Nephron progenitor cell (in vitro differentiated cells): ENCODE measurements around the gene ZNF775.

ENCODE experiments used
- DNase-seq: peaks from one replicate; pipeline ENCODE4 v3.0.0; 2021
- H3K27ac Mint-ChIP-seq: 2 replicates; pipeline ENCODE4 v1.8.0; 2021; ENCODE audit warnings: mild to moderate bottlenecking, moderate library complexity, mixed read lengths
- H3K27me3 Mint-ChIP-seq: 2 replicates; pipeline ENCODE4 v1.8.0; 2021; ENCODE audit warnings: mild to moderate bottlenecking, low read depth, mixed read lengths; ENCODE audit not compliant: poor library complexity
- H3K36me3 Mint-ChIP-seq: 2 replicates; pipeline ENCODE4 v1.8.0; 2021; ENCODE audit warnings: low read depth, mixed read lengths
- H3K4me1 Mint-ChIP-seq: 2 replicates; pipeline ENCODE4 v1.8.0; 2021; ENCODE audit warnings: mixed read lengths
- H3K4me3 Mint-ChIP-seq: 2 replicates; pipeline ENCODE4 v1.8.0; 2021; ENCODE audit warnings: mild to moderate bottlenecking, moderate library complexity, mixed read lengths
- H3K9me3 Mint-ChIP-seq: 2 replicates; pipeline ENCODE4 v1.8.0; 2021; ENCODE audit warnings: mild to moderate bottlenecking, moderate library complexity, mixed read lengths
- TF ChIP-seq, protein P1 (sequence below): fragments of 200-600 bp; sonication (generic); IDR thresholded peaks from 2 replicates; pipeline ENCODE4 v1.5.0; 2021; ENCODE audit warnings: antibody characterized with exemption

The ZNF775 gene

DNA sequence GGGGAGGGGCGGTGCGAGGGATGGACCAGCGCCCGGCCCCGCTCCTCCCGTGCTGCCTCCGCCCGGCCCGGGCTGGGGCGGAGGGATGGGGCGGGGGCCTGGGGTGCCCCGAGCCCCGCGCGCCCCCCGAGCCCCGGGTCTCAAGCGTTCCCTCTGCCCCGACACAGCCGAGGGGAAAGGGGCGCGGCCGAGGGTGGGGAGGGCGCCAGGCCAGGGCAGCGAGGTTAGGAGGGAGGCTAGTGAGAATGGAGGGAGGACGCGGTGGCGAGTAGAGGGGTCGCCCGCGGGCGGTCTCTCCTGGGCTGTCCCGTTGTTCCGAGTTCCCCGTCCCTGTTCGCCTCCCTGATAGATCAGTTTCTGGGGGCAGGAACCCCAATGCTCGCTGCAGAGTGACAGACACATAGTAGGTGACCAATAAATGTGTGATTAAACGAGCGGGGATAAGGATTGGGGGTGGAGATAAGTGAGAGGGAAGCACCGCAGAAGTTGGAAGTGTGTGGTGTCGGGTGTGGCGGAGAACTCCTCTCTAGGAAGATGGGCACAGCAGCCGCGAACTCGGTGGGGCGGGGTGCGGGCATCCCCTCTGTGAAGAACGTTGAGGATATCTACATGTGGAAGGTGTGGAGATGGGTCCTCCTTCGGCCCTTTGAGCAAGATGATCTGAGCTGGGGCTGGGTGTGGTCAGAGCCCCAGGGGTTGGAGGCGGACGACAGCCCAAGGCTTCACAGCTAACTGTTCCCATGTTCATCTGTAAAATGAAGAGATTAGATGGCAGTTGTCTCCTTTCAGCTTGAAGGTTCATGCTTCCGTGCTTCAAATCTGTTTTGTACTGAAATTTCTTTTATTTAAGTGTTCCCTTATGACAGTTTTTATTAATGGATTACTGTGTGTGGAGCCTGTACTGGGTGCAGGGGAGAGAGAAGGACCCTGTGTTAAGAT, 580 bp downstream of the ZNF775 start:
- TF ChIP-seq, protein P1, sequence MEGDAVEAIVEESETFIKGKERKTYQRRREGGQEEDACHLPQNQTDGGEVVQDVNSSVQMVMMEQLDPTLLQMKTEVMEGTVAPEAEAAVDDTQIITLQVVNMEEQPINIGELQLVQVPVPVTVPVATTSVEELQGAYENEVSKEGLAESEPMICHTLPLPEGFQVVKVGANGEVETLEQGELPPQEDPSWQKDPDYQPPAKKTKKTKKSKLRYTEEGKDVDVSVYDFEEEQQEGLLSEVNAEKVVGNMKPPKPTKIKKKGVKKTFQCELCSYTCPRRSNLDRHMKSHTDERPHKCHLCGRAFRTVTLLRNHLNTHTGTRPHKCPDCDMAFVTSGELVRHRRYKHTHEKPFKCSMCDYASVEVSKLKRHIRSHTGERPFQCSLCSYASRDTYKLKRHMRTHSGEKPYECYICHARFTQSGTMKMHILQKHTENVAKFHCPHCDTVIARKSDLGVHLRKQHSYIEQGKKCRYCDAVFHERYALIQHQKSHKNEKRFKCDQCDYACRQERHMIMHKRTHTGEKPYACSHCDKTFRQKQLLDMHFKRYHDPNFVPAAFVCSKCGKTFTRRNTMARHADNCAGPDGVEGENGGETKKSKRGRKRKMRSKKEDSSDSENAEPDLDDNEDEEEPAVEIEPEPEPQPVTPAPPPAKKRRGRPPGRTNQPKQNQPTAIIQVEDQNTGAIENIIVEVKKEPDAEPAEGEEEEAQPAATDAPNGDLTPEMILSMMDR = no peak
- H3K27ac Mint-ChIP-seq = peak overlapping the region; percentile 88
- peaks cover 81% of the 10 kb centered on the region for H3K4me1 Mint-ChIP-seq
- H3K36me3 Mint-ChIP-seq = peaks cover 2% of the 10 kb centered on the region
- H3K4me3 Mint-ChIP-seq = peak overlapping the region; percentile 99
- peak; percentile 34 for DNase-seq
- no peaks in the 10 kb centered on the region for H3K9me3 Mint-ChIP-seq
- H3K27me3 Mint-ChIP-seq = peaks cover 8% of the 10 kb centered on the region

DNA sequence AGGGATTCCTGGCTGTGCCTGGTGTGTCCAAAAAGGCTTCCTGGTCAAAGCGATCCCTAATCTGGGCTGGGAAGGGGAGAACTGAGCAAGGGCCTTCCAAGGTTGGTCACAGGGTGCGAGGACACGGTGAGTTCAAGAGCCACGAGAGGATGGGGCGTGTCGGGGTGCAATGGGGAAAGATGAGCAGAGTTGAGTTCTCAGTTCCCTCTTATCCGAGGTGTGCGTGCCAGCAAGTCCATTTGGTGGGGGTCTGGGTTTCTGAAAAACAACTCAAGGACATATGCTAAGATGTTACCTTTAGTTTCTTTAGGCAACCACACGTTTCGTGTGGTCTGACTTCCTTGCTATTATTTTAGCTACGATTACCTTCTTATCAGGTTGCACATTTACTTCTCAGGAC, 1.3 kb downstream of the ZNF775 start:
- Mint-ChIP-seq H3K9me3 (no peaks in the 10 kb centered on the region), H3K36me3 (no peaks in the 10 kb centered on the region), H3K4me3 (peak overlapping the region; percentile 99), H3K27me3 (peaks cover 8% of the 10 kb centered on the region), H3K27ac (peak overlapping the region; percentile 6), H3K4me1 (peaks cover 86% of the 10 kb centered on the region)
- DNase-seq = no peak
- TF ChIP-seq, protein P1 = no peak

DNA sequence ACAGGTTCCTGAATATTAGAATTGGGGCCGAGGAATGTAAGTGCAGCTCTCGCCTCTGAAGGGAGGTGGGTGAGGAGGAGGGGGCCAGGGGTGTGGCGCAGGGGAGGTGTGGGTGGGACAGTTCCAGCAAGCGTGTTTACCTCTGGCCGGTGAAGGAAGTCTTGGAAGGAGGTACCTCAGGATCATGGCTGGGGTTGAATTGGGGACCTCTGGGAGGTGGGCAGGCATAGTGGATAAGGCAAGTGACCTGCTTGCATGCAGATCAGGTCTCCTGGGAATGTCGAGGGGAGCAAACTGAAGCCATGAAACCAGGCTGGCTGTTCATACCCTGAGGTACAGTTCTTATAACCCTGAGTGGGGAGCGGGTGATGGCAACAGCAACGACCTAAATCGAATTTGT, 2.0 kb downstream of the ZNF775 start:
- no peaks in the 10 kb centered on the region for H3K9me3 Mint-ChIP-seq
- peaks cover 5% of the 10 kb centered on the region for H3K27me3 Mint-ChIP-seq
- no peak overlapping the region for H3K27ac Mint-ChIP-seq
- H3K36me3 Mint-ChIP-seq = no peaks in the 10 kb centered on the region
- no peak for DNase-seq
- H3K4me3 Mint-ChIP-seq = peak overlapping the region; percentile 99
- TF ChIP-seq, protein P1 = no peak
- peaks cover 88% of the 10 kb centered on the region for H3K4me1 Mint-ChIP-seq

DNA sequence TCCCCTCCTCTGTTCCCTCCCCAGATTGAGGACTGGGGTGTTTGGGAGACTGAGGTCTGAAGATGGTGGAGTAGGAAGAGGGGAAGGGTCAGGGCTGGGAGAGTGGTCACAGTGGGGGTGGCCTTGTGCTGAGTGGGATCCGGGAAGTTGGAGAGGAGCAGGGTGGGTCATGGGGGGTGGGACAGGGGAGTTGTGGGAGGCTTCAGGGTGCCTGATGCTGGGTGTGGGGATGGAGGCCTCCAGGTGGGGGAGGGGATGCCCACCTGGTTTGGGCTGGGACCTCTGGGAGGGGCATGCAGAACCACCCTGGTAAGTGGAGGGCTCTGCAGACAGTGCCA, 2.6 kb downstream of the ZNF775 start:
- no peak for DNase-seq
- Mint-ChIP-seq H3K27ac (no peak overlapping the region), H3K4me3 (no peak overlapping the region), H3K36me3 (peaks cover 6% of the 10 kb centered on the region), H3K9me3 (no peaks in the 10 kb centered on the region), H3K4me1 (peaks cover 88% of the 10 kb centered on the region), H3K27me3 (peaks cover 4% of the 10 kb centered on the region)
- TF ChIP-seq, protein P1 = no peak

DNA sequence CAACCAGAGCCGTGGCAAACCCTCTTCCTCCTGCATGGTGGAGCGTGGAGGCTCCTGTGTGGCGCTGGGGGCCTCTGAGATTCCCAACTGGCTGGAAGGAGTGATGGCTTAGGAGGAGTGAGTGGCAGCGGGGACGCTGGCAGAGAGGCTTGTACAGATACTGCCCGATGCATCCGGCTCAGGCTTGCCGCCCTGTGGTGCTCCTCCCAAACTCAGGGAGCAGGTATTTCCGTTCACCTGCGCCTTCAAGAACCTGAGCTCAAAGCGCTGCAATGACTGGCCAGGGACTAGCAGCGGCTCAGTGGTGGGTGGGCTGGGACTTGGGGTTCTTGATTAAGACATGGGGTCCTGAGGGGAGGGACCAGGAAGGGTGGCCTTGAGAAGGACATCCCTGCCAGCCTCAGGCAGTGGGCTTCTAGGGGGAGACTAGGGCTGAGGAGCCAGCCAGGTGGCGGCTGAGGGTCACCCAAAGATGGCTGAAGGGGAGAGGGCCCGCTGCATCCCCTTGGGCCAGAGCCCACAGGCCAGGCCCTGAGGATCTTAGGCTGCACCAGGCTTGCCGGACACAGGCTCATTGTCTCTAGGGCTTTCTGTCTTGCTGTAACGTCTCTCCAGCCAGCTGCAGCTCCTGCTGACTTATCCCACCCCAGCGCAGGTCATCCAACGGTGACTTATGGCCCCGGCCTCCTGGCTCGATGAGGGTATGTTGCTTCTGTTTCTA, 3.2 kb downstream of the ZNF775 start:
- peaks cover 4% of the 10 kb centered on the region for H3K27me3 Mint-ChIP-seq
- H3K4me3 Mint-ChIP-seq = peak overlapping the region; percentile 63
- DNase-seq = no peak
- TF ChIP-seq, protein P1 = no peak
- peak overlapping the region; percentile 89 for H3K27ac Mint-ChIP-seq
- H3K36me3 Mint-ChIP-seq = peaks cover 11% of the 10 kb centered on the region
- peaks cover 83% of the 10 kb centered on the region for H3K4me1 Mint-ChIP-seq
- H3K9me3 Mint-ChIP-seq = no peaks in the 10 kb centered on the region
